IMR-90 (cell line): ENCODE data around the gene B3GALT6. TPM values are rescaled to one million over a fixed set of nuclear protein-coding genes. Genes with fewer than 3 reads are reported as not detected.
A peak's percentile ranks its signal among the peaks of the same experiment; 100 is the strongest.

ENCODE experiments used
- ATAC-seq: fragments of 200-7000 bp; cut with Tn5 transposase; 2 replicates; pipeline ENCODE4 v1.9.1; 2020; ENCODE audit warnings: low read depth, mild to moderate bottlenecking, moderate library complexity
- BruUV-seq: library from RNA; stranded (reverse); fragments of 400-500 nt; replicated peaks from 2 replicates; lab custom pipeline; 2021; lab: Mats Ljungman, UMichigan
- CTCF ChIA-PET: fragments of 300-600 bp; formaldehyde crosslinking; extraction: SDS; loops from one replicate; lab custom pipeline; 2021; ENCODE audit warnings: antibody characterized with exemption; lab: Yijun Ruan, JAX
- POLR2A ChIA-PET: fragments of 300-600 bp; sonication (Branson Sonifier 250); formaldehyde crosslinking; loops from one replicate; lab custom pipeline; 2022; ENCODE audit warnings: antibody characterized with exemption; ENCODE audit not compliant: unreplicated experiment; lab: Charles Lee
- DNase-seq: peaks from one replicate; pipeline ENCODE4 v3.0.0; 2013
- H2AFZ ChIP-seq: replicated peaks from 2 replicates; pipeline ENCODE3; 2013; ENCODE audit warnings: low read length, mild to moderate bottlenecking; ENCODE audit not compliant: poor library complexity
- H2AK5ac ChIP-seq: 2 replicates; pipeline ENCODE4 v1.6.1; 2013; ENCODE audit warnings: low read depth, low read length, inconsistent platforms
- H2AK9ac ChIP-seq: replicated peaks from 2 replicates; pipeline ENCODE3; 2013; ENCODE audit warnings: mild to moderate bottlenecking, low read depth, low read length, moderate library complexity; ENCODE audit not compliant: poor library complexity
- H2BK120ac ChIP-seq: 2 replicates; pipeline ENCODE4 v1.6.1; 2013; ENCODE audit warnings: low read depth, low read length, inconsistent platforms
- H2BK15ac ChIP-seq: 3 replicates; pipeline ENCODE4 v1.6.1; 2013; ENCODE audit warnings: low read depth, low read length, inconsistent platforms
- H2BK20ac ChIP-seq: 2 replicates; pipeline ENCODE4 v1.6.1; 2013; ENCODE audit warnings: low read depth, mild to moderate bottlenecking, inconsistent platforms, low read length, moderate library complexity
- H2BK5ac ChIP-seq: 2 replicates; pipeline ENCODE4 v1.6.1; 2013; ENCODE audit warnings: mild to moderate bottlenecking, low read depth, low read length, inconsistent platforms; ENCODE audit not compliant: poor library complexity, severe bottlenecking
- H3K14ac ChIP-seq: replicated peaks from 2 replicates; pipeline ENCODE4 v1.6.1; 2013; ENCODE audit warnings: low read depth, low read length, inconsistent platforms
- H3K18ac ChIP-seq: 2 replicates; pipeline ENCODE4 v1.6.1; 2013; ENCODE audit warnings: low read depth, low read length, control low read depth
- H3K23ac ChIP-seq: 2 replicates; pipeline ENCODE4 v1.6.1; 2013; ENCODE audit warnings: low read depth, low read length, inconsistent platforms
- H3K27ac ChIP-seq: 2 replicates; pipeline ENCODE4 v1.5.1; 2013; ENCODE audit warnings: mild to moderate bottlenecking, control low read depth, low read length; ENCODE audit not compliant: insufficient read depth
- H3K27me3 ChIP-seq: 2 replicates; pipeline ENCODE4 v1.6.1; 2013; ENCODE audit warnings: low read length; ENCODE audit not compliant: control insufficient read depth, insufficient read depth
- H3K36me3 ChIP-seq: 2 replicates; pipeline ENCODE4 v1.6.1; 2013; ENCODE audit warnings: low read length, mixed read lengths; ENCODE audit not compliant: control insufficient read depth, insufficient read depth
- H3K4ac ChIP-seq: 2 replicates; pipeline ENCODE4 v1.6.1; 2013; ENCODE audit warnings: low read depth, low read length, inconsistent platforms
- H3K4me1 ChIP-seq: 2 replicates; pipeline ENCODE4 v1.6.1; 2013; ENCODE audit warnings: low read length, mixed read lengths; ENCODE audit not compliant: control insufficient read depth, insufficient read depth
- H3K4me2 ChIP-seq: 2 replicates; pipeline ENCODE4 v1.6.1; 2013; ENCODE audit warnings: low read depth, mild to moderate bottlenecking, control low read depth, low read length, moderate library complexity
- H3K4me3 ChIP-seq: 2 replicates; pipeline ENCODE4 v1.5.1; 2013; ENCODE audit warnings: low read depth, mild to moderate bottlenecking, control low read depth, low read length, moderate library complexity; ENCODE audit not compliant: insufficient read depth
- H3K56ac ChIP-seq: 2 replicates; pipeline ENCODE4 v1.6.1; 2013; ENCODE audit warnings: low read length, inconsistent platforms; ENCODE audit not compliant: insufficient read depth; ENCODE audit errors: extremely low read depth
- H3K79me1 ChIP-seq, 2 experiments: 2 replicates each; pipeline ENCODE4 v1.6.1; 2013; ENCODE audit warnings: low read length in 2 of 2, inconsistent platforms in 1 of 2, low read depth in 1 of 2
- H3K9ac ChIP-seq: 2 replicates; pipeline ENCODE4 v1.6.1; 2013; ENCODE audit warnings: low read depth, low read length, control low read depth
- H3K9me1 ChIP-seq: 2 replicates; pipeline ENCODE4 v1.6.1; 2013; ENCODE audit warnings: low read length, inconsistent platforms; ENCODE audit not compliant: insufficient read depth
- H3K9me3 ChIP-seq: 2 replicates; pipeline ENCODE4 v1.6.1; 2013; ENCODE audit warnings: low read length; ENCODE audit not compliant: control insufficient read depth, insufficient read depth
- H4K20me1 ChIP-seq: 2 replicates; pipeline ENCODE4 v1.6.1; 2013; ENCODE audit warnings: low read length, inconsistent platforms; ENCODE audit not compliant: insufficient read depth
- H4K5ac ChIP-seq: 2 replicates; pipeline ENCODE4 v1.6.1; 2013; ENCODE audit warnings: mild to moderate bottlenecking, low read depth, low read length, control low read depth
- H4K8ac ChIP-seq, 2 experiments: 2 replicates each; pipeline ENCODE4 v1.6.1; 2013; ENCODE audit warnings: low read depth in 2 of 2, low read length in 2 of 2, control low read depth in 1 of 2, inconsistent platforms in 1 of 2
- H4K91ac ChIP-seq: 2 replicates; pipeline ENCODE4 v1.6.1; 2013; ENCODE audit warnings: low read depth, low read length, inconsistent platforms; ENCODE audit not compliant: insufficient read depth
- BHLHE40 ChIP-seq: fragments of 150-350 bp; IDR thresholded peaks from 2 replicates; pipeline ENCODE4 v1.6.1; 2016; ENCODE audit warnings: mild to moderate bottlenecking, low read depth, low read length
- RAD21 ChIP-seq: IDR thresholded peaks from 2 replicates; pipeline ENCODE4 v1.6.1; 2012; ENCODE audit warnings: low read length, improper control_type of control experiment
- RFX5 ChIP-seq: IDR thresholded peaks from 2 replicates; pipeline ENCODE4 v1.8.0; 2012; ENCODE audit warnings: low read depth, mild to moderate bottlenecking, low read length, moderate library complexity
- SMC3 ChIP-seq: fragments of 150-350 bp; IDR thresholded peaks from 2 replicates; pipeline ENCODE4 v1.6.1; 2016; ENCODE audit warnings: low read depth, mild to moderate bottlenecking, antibody characterized with exemption, low read length, moderate library complexity
- WGBS, 2 experiments: methylation state at CpG; one replicate each; pipeline versions ENCODE4 v1.1.5 to v1.1.7; 2013; ENCODE audit warnings: missing lambda C conversion rate in 2 of 2; ENCODE audit not compliant: insufficient read length in 1 of 2; ENCODE audit errors: extremely low coverage in 2 of 2; 5-methylcytosine and 5-hydroxymethylcytosine counted together
- dilution Hi-C: fragments of 300-500 bp; cut with HindIII; formaldehyde crosslinking; loops from one replicate; pipeline ENCODE4 v1.14.3; 2018; ENCODE audit warnings: low sequenced_read_pairs; ENCODE audit not compliant: unreplicated experiment
- in situ Hi-C: fragments of 300-500 bp; cut with MboI; formaldehyde crosslinking; loops from 3 replicates; pipeline ENCODE4 v1.14.3; 2019; ENCODE audit warnings: low sequenced_read_pairs, inconsistent platforms, mixed read lengths
- intact Hi-C: fragments of 100-400 bp; cut with micrococcal nuclease; formaldehyde crosslinking; loops from 2 replicates; pipeline ENCODE4 v1.10.0; 2022
- polyA plus RNA-seq, 3 experiments: library from polyadenylated mRNA; depleted of rRNA; stranded (reverse); fragments of >200 nt; gene quantifications; 2 replicates each; pipeline ENCODE4 v1.2.3, GENCODE V29; 2012; ENCODE audit warnings: low replicate concordance in 1 of 3
- total RNA-seq: library from RNA; depleted of rRNA; stranded (reverse); fragments of >200 nt; gene quantifications from 2 replicates; pipeline ENCODE4 v1.2.3, GENCODE V29; 2012
- TF ChIP-seq, protein P1 (sequence below): conservative IDR thresholded peaks from 2 replicates; pipeline ENCODE4 v1.5.1; 2012; ENCODE audit warnings: mild to moderate bottlenecking, low read depth, low read length, improper control_type of control experiment
- TF ChIP-seq, protein P2 (sequence below): fragments of 150-350 bp; IDR thresholded peaks from 2 replicates; pipeline ENCODE4 v1.6.1; 2016; ENCODE audit warnings: low read depth, mild to moderate bottlenecking, low read length, moderate library complexity, borderline replicate concordance

B3GALT6 gene
- total and polyA plus RNA-seq, 2 of the 4 experiments (the other 2 are of a cell fraction) = 12.2 to 23.0 TPM

DNA sequence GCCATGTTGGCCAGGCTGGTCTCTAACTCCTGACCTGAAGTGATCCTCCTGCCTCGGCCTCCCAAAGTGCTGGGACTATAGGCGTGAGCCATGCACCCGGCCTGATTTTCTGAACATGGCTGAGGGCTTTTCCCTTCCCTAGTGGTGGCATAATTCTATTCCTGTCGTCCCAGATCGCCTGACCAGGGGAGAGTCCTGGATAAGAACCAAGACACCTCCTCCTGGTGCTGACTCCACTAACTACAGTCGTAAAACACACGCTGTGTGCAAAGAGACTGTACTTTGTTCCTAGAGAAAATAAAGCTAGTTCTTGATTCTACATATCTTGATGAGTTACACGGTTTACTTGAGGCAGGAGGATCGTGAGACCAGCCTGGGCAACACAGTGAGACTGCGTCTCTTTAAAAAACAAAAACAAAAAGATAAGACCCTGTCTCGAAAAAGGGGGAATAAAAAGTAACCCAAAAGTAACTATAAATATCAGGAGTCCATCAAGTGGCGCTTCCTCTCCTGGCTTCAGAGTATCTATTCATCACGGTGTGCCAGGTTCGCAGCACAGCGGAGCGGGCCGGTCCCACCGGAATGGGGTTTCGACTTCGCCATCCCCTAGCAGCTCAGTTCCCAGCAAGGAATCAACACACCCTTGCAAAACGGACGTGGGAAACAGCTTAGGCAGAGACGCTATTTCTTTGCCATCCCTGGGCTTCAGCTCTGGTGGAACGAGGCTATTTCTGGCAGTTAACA, 1.2 kb upstream of the B3GALT6 start:
- H2BK20ac ChIP-seq = no peak overlapping the region
- H3K18ac ChIP-seq = peak overlapping the region; percentile 3; the same call in 1 of the 2 replicates
- H3K9me3 ChIP-seq = peaks cover 3% of the 10 kb centered on the region
- WGBS, 2 experiments = 4% methylated on average over 5 of the region's 24 CpGs; no CpG with 5 or more reads in 1 of the 2 experiments
- peak overlapping the region; percentile 84 for H3K4me3 ChIP-seq
- peak overlapping the region; percentile 74 for H4K91ac ChIP-seq
- in situ Hi-C loops = no loop called here
- dilution Hi-C loops = no loop called here
- peak overlapping the region; percentile 91 for H3K9ac ChIP-seq
- ChIA-PET POLR2A (no interaction called here), CTCF (interaction anchor here (0.7 to 2.3 kb wide), 3 partner anchors 34 to 110 kb away, joined by 3 to 11 read pairs (median 3); no protein-coding TSS in a partner anchor)
- DNase-seq (peak; percentile 77), ATAC-seq (peak; percentile 2; the same call in 1 of the 2 replicates)
- H2BK120ac ChIP-seq = peak overlapping the region; percentile 9
- H2AK9ac ChIP-seq = peak overlapping the region; percentile 96
- H4K20me1 ChIP-seq = peaks cover 37% of the 10 kb centered on the region
- H3K4ac ChIP-seq = peak overlapping the region; percentile 86
- H3K27me3 ChIP-seq = no peaks in the 10 kb centered on the region
- H2BK5ac ChIP-seq = peak overlapping the region; percentile 75
- TSS peak; percentile 81 for BruUV-seq
- H3K23ac ChIP-seq = peak overlapping the region; percentile 89
- peaks cover 7% of the 10 kb centered on the region for H3K9me1 ChIP-seq
- peak overlapping the region; percentile 94 for H3K56ac ChIP-seq
- peak; percentile 56 for TF ChIP-seq RAD21
- TF ChIP-seq RFX5 = no peak
- peak; percentile 63 for TF ChIP-seq SMC3
- no peak; the same call in 1 of the 2 replicates for TF ChIP-seq BHLHE40
- TF ChIP-seq, protein P1, sequence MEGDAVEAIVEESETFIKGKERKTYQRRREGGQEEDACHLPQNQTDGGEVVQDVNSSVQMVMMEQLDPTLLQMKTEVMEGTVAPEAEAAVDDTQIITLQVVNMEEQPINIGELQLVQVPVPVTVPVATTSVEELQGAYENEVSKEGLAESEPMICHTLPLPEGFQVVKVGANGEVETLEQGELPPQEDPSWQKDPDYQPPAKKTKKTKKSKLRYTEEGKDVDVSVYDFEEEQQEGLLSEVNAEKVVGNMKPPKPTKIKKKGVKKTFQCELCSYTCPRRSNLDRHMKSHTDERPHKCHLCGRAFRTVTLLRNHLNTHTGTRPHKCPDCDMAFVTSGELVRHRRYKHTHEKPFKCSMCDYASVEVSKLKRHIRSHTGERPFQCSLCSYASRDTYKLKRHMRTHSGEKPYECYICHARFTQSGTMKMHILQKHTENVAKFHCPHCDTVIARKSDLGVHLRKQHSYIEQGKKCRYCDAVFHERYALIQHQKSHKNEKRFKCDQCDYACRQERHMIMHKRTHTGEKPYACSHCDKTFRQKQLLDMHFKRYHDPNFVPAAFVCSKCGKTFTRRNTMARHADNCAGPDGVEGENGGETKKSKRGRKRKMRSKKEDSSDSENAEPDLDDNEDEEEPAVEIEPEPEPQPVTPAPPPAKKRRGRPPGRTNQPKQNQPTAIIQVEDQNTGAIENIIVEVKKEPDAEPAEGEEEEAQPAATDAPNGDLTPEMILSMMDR = peak; percentile 51
- TF ChIP-seq, protein P2, sequence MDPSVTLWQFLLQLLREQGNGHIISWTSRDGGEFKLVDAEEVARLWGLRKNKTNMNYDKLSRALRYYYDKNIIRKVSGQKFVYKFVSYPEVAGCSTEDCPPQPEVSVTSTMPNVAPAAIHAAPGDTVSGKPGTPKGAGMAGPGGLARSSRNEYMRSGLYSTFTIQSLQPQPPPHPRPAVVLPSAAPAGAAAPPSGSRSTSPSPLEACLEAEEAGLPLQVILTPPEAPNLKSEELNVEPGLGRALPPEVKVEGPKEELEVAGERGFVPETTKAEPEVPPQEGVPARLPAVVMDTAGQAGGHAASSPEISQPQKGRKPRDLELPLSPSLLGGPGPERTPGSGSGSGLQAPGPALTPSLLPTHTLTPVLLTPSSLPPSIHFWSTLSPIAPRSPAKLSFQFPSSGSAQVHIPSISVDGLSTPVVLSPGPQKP = no peak
- peak overlapping the region; percentile 94 for H3K14ac ChIP-seq
- peaks cover 13% of the 10 kb centered on the region; the same call in 1 of the 2 replicates for H3K4me1 ChIP-seq
- intact Hi-C loops = loop anchor here (1.0 to 5.0 kb wide), 2 partner anchors 109 to 249 kb away; partner anchors contain the start of gene PERM1
- H4K5ac ChIP-seq = peak overlapping the region; percentile 54
- H3K27ac ChIP-seq = peak overlapping the region; percentile 81
- H3K36me3 ChIP-seq = peaks cover 30% of the 10 kb centered on the region
- H3K4me2 ChIP-seq = peak overlapping the region; percentile 86
- H3K79me1 ChIP-seq = peaks cover 12 to 76% of the 10 kb centered on the region in 2 experiments; a peak in 3 of 4 replicates
- peak overlapping the region; percentile 77 for H2AK5ac ChIP-seq
- H2BK15ac ChIP-seq = no peak overlapping the region; the same call in 2 of the 3 replicates
- peak overlapping the region; percentile 79 to 81; a peak in 3 of 4 replicates for H4K8ac ChIP-seq
- peak overlapping the region; percentile 98 for H2AFZ ChIP-seq
